ENCODE measurements around the gene CCNY. TPM values are rescaled to one million over a fixed set of nuclear protein-coding genes. Genes with fewer than 3 reads are reported as not detected.
A peak's percentile ranks its signal among the peaks of the same experiment; 100 is the strongest.

Gene CCNY
- total RNA-seq, 1 donor from 2014 or later = 52.1 TPM

- DNase-seq = no peak
These were observed 91.2 kb downstream of the CCNY start for GRCh38 chr10:35427543-35427942.

GRCh38 chr10:35428521-35428920 is 92.2 kb downstream of the CCNY start:
- DNase-seq = no peak

DNA sequence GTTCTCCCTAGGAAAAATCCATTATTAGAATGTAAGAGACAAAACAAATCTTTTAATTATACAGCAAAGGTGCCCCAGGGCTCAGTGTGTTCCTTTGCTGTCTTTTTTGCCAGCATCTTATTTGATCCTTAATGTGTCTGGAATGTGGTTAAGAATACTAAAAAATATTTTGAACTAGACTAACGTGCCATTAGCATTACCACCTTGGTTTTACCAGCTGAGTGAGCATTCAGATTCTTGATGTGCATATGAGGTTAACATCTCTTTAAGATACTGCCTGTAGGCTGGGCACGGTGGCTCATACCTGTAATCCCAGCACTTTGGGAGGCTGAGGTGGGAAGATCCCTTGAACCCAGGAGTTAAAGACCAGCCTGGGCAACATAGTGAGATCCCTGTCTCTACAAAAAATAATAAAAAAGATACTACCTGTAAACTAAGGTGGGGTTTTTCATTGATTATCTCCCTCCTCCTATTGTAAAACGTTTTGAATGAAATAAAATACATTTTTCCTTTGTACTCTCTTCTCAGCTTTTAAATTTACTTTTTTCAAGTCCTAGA is 96.6 kb downstream of the CCNY start:
- DNase-seq = no peak

- peak; percentile 37 for DNase-seq
These were observed 97.6 kb downstream of the CCNY start for GRCh38 chr10:35433851-35434426.

- DNase-seq = no peak
These were observed 98.2 kb downstream of the CCNY start for GRCh38 chr10:35434533-35434932.

DNA sequence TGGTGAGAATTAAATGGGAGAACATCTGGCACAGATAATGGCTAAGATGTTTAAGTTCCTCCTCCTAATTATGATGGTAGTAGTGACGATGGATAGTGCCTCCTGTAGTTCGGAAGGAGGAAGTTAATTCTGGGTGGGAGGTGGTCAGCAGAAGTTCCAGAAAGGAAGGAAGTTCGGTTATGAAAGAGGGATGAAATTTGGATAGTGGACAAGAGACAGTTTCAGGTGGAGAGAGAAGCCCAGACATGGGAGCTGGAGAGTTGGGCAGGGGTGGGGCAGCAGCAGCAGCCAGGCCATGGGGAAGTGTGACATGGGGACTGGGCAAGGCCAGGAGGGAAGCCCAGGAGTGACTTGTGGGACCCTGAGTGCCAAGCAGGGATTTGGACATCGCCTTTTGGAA is 99.5 kb downstream of the CCNY start:
- no peak for DNase-seq

DNA sequence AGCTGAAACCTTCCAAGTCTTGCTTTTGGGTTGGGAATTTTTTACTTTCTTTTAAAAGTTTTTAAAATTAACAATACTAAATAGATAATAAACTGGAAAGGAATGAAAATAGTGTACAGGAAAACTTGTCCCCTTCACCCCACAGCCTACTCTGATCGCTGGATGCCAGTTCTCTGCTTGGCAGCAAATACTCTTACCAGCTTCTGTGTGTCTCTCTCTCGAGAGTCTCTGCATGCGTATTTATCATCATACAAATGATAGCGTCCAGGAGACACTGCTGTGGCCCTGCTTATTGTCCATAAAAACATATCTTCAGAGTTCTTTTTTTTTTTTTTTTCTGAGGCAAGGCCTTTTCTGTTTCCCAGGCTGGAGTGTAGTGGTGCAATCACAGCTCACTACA is 101.5 kb downstream of the CCNY start:
- no peak for DNase-seq

- DNase-seq = no peak
These were observed 102.6 kb downstream of the CCNY start for GRCh38 chr10:35438718-35439571.

GRCh38 chr10:35440016-35440415 is 103.7 kb downstream of the CCNY start:
- DNase-seq = no peak

DNA sequence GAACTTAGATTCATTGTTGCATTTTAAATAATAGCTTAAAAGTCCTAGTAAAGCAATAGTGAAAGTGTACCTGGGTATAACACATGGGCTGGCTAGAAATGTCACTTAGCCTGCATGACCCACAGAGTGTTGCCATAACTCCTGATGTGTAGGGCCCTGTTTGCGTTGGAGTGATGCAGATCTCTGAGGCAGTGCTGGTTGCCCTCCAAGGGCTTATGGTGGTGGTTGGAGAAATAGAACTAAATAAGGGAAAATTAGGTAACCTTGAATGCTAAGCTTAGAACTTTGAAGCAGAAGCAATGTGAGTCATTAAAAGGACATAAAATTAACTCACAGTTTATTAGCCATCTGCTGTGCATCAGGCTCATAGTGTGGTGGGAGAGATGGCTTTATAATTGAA is 105.7 kb downstream of the CCNY start:
- DNase-seq = no peak

- DNase-seq = no peak
These were observed 106.3 kb downstream of the CCNY start for GRCh38 chr10:35442592-35442991.

GRCh38 chr10:35443858-35444257 is 107.5 kb downstream of the CCNY start:
- no peak for DNase-seq

- DNase-seq = no peak
These were observed 109.0 kb downstream of the CCNY start for GRCh38 chr10:35445150-35445884.

GRCh38 chr10:35446439-35446838 is 110.1 kb downstream of the CCNY start:
- no peak for DNase-seq

DNA sequence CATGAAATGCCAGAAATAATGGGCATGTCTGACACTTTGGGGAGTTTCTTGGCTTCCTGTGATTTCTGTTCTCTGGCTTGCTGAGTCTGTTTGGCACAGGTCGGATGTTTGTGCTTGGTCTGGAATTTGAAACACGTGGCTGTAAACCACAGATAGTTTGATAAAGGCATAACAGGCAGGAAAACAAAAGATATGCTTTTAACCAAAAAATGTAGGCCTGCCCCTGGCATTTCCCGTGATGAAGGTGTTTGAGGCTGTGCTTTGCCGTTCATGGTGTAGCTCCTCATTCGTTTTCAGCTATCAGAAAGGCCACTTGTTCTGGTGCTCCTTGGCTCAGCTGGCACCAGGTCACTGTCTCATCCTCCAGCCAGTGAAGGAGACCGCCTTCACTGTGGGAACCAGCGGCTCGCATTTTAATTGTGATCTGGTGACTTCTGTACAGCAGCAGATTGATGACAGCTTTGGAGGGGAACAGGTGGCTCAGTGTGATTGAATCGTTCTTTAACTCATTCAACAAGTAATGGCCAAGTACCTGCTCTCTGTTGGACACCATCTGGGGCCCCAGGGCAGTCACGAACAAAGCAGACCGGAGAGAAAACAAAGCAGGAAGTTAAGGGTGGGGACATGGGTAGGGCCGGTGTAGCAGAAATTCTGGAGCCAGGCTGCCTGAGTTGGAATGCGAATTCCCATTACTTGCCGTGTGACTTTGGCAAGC is 111.5 kb downstream of the CCNY start:
- DNase-seq = peak; percentile 43

DNA sequence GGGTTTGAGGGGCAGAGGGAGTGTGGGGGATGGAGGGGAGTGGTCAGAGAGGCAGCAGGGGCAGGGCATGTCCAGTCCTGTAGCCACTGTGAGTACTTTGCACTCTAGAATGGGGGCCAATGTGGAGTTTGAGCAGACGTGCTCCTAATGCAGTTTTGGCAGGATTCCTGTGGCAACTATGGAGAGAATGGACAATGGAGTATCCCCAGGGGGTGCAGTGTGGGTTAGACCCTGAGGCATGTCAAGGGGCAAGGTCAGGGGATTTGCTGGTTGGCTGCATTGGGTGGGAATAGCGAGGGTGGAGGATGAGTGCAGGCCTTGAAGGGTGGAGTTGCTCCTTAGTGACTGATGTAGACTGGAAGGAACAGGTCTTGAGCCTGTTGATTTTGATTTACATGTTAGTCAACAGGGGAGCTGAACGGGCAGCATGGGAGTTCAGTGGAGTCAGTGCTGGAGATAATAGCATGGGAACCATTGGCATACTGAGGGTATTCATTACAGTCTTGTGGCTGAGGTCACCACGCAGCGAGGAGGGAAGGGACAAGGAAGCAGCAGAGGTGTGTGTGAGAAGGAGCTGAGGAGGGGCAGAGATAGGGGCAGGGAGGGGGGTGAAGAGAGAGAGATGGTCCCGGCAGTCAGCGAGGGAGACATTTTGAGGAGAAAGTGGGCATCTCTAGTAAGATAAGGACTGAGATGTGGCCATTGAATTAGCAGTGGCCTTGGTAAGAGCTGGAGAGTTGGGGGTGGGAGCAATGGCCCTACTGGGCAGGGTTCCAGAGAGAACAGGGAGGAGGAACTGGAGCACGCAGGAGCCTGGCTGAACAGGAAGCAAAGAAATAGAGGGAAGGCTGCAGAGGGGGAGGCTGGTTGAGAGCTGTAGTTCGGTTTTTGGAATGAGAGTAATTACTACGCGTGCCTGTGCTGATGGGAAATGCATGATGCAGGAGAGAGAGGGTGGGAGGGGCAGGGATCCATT is 112.7 kb downstream of the CCNY start:
- no peak for DNase-seq

DNA sequence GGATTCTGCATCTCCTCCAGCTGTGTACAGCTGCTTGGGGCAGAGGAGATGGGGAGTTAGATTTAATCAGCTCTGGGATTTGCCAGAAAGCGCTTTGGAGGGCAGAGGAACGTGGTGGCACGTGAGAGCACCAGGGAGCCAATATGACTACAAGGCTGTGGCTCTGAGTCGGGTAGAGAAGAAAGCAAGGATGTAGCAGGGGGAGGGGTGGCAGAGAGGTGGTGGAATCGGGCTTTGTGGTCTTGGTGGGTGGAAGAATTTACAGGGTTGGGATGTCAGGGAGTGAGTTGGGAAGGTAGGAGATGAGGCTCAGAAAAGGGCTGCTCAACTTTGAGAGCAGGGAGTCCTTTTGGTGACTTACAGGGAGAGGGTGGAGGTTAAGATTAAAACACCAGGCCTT is 113.6 kb downstream of the CCNY start:
- peak; percentile 56 for DNase-seq

- DNase-seq = no peak
These were observed 115.1 kb downstream of the CCNY start for GRCh38 chr10:35451151-35452016.

DNA sequence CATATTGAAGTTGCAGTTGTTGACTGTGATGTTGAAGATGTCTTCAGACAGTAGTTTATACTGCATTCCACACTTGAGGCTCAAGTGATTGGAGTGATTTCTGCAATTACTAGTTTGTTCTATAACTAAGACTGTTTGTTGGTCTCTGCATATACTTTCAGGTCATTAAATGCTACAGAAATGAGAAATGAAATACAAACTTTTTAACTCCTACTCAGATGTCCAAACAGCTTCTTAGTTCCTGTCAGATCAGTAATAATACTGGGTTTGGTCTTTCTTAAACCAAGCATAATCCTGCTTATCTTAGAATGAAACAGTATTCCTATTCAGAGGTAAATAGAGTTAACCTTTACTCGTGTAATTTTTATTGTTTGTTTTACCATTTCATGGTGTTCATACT is 115.9 kb downstream of the CCNY start:
- DNase-seq = no peak

DNA sequence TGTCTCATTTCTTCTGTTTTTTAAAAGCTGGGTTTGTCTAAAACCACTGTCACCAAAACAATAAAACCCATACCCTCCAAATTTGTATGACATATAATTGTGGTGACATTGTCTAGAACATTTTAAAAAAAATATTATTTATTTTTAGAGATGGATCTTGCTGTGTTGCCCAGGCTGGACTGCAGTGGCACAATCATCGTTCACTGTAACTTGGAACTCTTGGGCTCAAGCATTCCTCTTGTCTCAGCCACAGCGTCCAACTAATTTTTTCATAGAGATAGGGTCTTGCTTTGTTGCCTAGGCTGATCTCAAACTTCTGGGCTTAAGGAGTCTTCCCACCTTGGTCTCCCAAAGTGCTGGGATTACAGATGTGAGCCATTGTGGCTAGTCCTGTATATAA is 116.5 kb downstream of the CCNY start:
- DNase-seq = no peak
